8988T (cell line): ENCODE data around the gene LIG1.

Source experiments
- DNase-seq: peaks from one replicate; pipeline ENCODE4 v3.0.0; 2011

Gene LIG1

DNA sequence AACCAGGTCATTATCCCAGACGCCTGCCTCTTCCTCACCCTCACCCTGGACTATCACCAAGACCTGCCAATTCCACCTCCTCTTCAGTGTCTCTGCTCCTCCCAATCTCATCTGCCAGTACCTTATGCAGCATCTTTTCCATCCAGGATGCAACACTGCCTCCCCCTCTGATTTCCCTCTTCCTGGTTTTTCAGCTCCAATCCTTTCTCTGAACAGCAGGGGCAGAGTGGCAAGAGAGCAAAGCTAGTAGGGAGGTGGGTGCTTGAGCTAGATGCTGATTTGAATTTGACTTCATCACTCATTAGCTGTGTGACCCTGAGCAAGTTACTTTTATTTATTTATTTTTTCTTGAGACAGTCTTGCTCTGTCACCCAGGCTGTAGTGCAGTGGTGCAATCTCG lies 100.7 kb downstream of the LIG1 start:
- no peak for DNase-seq
